GM12878 (cell line): Measurements from ENCODE around the gene ZNF532. TPM values are rescaled to one million over a fixed set of nuclear protein-coding genes. Genes with fewer than 3 reads are reported as not detected.

Experiments used
- ATAC-seq: fragments of 200-7000 bp; cut with Tn5 transposase; 3 replicates; pipeline ENCODE4 v1.9.1; 2020; ENCODE audit warnings: mild to moderate bottlenecking, moderate library complexity
- BruUV-seq: library from RNA; stranded (reverse); fragments of 400-500 nt; replicated peaks from 2 replicates; lab custom pipeline; 2021; lab: Mats Ljungman, UMichigan
- CTCF ChIA-PET: fragments of 300-600 bp; sonication (Branson Sonifier 250); formaldehyde crosslinking; extraction: SDS; loops from one replicate; lab custom pipeline; 2021; ENCODE audit warnings: inconsistent platforms; lab: Yijun Ruan, JAX
- POLR2A ChIA-PET: fragments of 350-600 bp; formaldehyde crosslinking; extraction: SDS; loops from one replicate; lab custom pipeline; 2021; ENCODE audit warnings: inconsistent platforms; lab: Charles Lee
- RAD21 ChIA-PET: fragments of 300-600 bp; sonication (Branson Sonifier 250); formaldehyde crosslinking; loops from one replicate; lab custom pipeline; 2023; ENCODE audit warnings: antibody characterized with exemption; ENCODE audit not compliant: unreplicated experiment; lab: Charles Lee
- SMC1A ChIA-PET: fragments of 300-600 bp; sonication (Branson Sonifier 250); formaldehyde crosslinking; loops from one replicate; lab custom pipeline; 2023; ENCODE audit not compliant: unreplicated experiment, uncharacterized antibody; lab: Charles Lee
- DNase-seq: peaks from one replicate; pipeline ENCODE4 v3.0.0-alpha.2; 2011; ENCODE audit warnings: low read depth, low spot score
- FAIRE-seq: peaks from 3 replicates; lab custom pipeline; 2011; peaks lifted over from hg19 to GRCh38; lab: Jason Lieb, UNC
- H2AFZ ChIP-seq: 2 replicates; pipeline ENCODE4 v1.6.0; 2011; ENCODE audit warnings: low read depth, low read length, control low read depth; ENCODE audit not compliant: control insufficient read depth
- H3K27ac ChIP-seq: 2 replicates; pipeline ENCODE4 v1.5.1; 2011; ENCODE audit warnings: control low read depth; ENCODE audit not compliant: control insufficient read depth, insufficient read depth
- H3K27me3 ChIP-seq, 2 experiments: replicated peaks in 1 of 2; 2 replicates each; pipeline versions ENCODE4 v1.6.0 to v1.6.1; 2011; ENCODE audit warnings: low read length in 1 of 2; ENCODE audit not compliant: control insufficient read depth in 2 of 2, insufficient read depth in 2 of 2
- H3K36me3 ChIP-seq, 2 experiments: 2 replicates each; pipeline ENCODE4 v1.5.1; 2011; ENCODE audit warnings: low read length in 1 of 2; ENCODE audit not compliant: control insufficient read depth in 2 of 2, insufficient read depth in 2 of 2
- H3K4me1 ChIP-seq: 2 replicates; pipeline ENCODE4 v1.6.1; 2011; ENCODE audit warnings: mild to moderate bottlenecking, low read length, moderate library complexity, mixed read lengths; ENCODE audit not compliant: control insufficient read depth, insufficient read depth
- H3K4me2 ChIP-seq: 2 replicates; pipeline ENCODE4 v1.6.0; 2011; ENCODE audit warnings: control low read depth; ENCODE audit not compliant: control insufficient read depth, insufficient read depth
- H3K4me3 ChIP-seq: fragments of 200-600 bp; sonication (generic); 2 replicates; pipeline ENCODE4 v1.5.1; 2016
- H3K79me2 ChIP-seq: 2 replicates; pipeline ENCODE4 v1.6.0; 2011; ENCODE audit warnings: low read length; ENCODE audit not compliant: control insufficient read depth, insufficient read depth
- H3K9ac ChIP-seq: 2 replicates; pipeline ENCODE4 v1.8.0; 2011; ENCODE audit warnings: low read length, control low read depth, mixed read lengths; ENCODE audit not compliant: control insufficient read depth, insufficient read depth
- H3K9me3 ChIP-seq: replicated peaks from 3 replicates; pipeline ENCODE4 v1.5.1; 2011; ENCODE audit warnings: mild to moderate bottlenecking, low read length; ENCODE audit not compliant: control insufficient read depth, insufficient read depth
- H4K20me1 ChIP-seq: 2 replicates; pipeline ENCODE4 v1.6.0; 2011; ENCODE audit not compliant: control insufficient read depth, insufficient read depth
- BACH1 ChIP-seq: fragments of 450-650 bp; IDR thresholded peaks from 2 replicates; pipeline ENCODE4 v1.6.1; 2017; ENCODE audit warnings: mild to moderate bottlenecking, borderline replicate concordance
- BCLAF1 ChIP-seq: fragments of 450-650 bp; IDR thresholded peaks from 2 replicates; pipeline ENCODE4 v1.6.1; 2017; ENCODE audit warnings: antibody characterized with exemption, mild to moderate bottlenecking, moderate library complexity
- CBX5 ChIP-seq: sonication (generic); IDR thresholded peaks from 2 replicates; pipeline ENCODE4 v1.6.1; 2016; ENCODE audit warnings: low read depth, moderate library complexity, mild to moderate bottlenecking, inconsistent platforms
- CHD1 ChIP-seq: IDR thresholded peaks from 2 replicates; pipeline ENCODE4 v1.6.1; 2012; ENCODE audit warnings: low read depth, low read length, improper control_type of control experiment
- CREB1 ChIP-seq: IDR thresholded peaks from 2 replicates; pipeline ENCODE4 v1.6.1; 2012; ENCODE audit warnings: low read depth, mild to moderate bottlenecking, inconsistent platforms
- E2F4 ChIP-seq: IDR thresholded peaks from 2 replicates; pipeline ENCODE4 v1.6.1; 2012; ENCODE audit warnings: low read depth, low read length, improper control_type of control experiment
- ESRRA ChIP-seq: IDR thresholded peaks from 2 replicates; pipeline ENCODE4 v1.6.1; 2012; ENCODE audit warnings: mild to moderate bottlenecking, low read length, improper control_type of control experiment
- FOXM1 ChIP-seq: IDR thresholded peaks from 2 replicates; pipeline ENCODE4 v1.6.1; 2012; ENCODE audit warnings: low read depth, mild to moderate bottlenecking, inconsistent platforms, low read length, moderate library complexity
- LARP7 ChIP-seq: fragments of 450-650 bp; IDR thresholded peaks from 2 replicates; pipeline ENCODE4 v1.6.1; 2017; ENCODE audit warnings: mild to moderate bottlenecking
- MTA3 ChIP-seq: IDR thresholded peaks from 2 replicates; pipeline ENCODE4 v1.6.1; 2012; ENCODE audit warnings: low read length, inconsistent platforms, borderline replicate concordance
- NFIC ChIP-seq: IDR thresholded peaks from 2 replicates; pipeline ENCODE4 v1.6.1; 2012; ENCODE audit warnings: low read depth, mild to moderate bottlenecking, inconsistent platforms, low read length, moderate library complexity
- NFYA ChIP-seq: IDR thresholded peaks from 2 replicates; pipeline ENCODE4 v1.6.1; 2011; ENCODE audit warnings: low read depth, mild to moderate bottlenecking, low read length, improper control_type of control experiment, borderline replicate concordance
- POLR2A ChIP-seq: IDR thresholded peaks from 2 replicates; pipeline ENCODE4 v1.6.1; 2011; ENCODE audit warnings: low read depth, mild to moderate bottlenecking, low read length
- SIX5 ChIP-seq: IDR thresholded peaks from 2 replicates; pipeline ENCODE4 v1.6.1; 2011; ENCODE audit warnings: mild to moderate bottlenecking, low read depth, low read length, moderate library complexity; ENCODE audit not compliant: severe bottlenecking
- SMAD5 ChIP-seq: IDR thresholded peaks from 2 replicates; pipeline ENCODE4 v1.6.1; 2016; ENCODE audit warnings: antibody characterized with exemption, low read depth
- SUZ12 ChIP-seq: fragments of 200-600 bp; sonication (generic); IDR thresholded peaks from one replicate; pipeline ENCODE4 v1.6.1; 2018; ENCODE audit warnings: antibody characterized with exemption, mild to moderate bottlenecking; ENCODE audit not compliant: unreplicated experiment
- USF2 ChIP-seq: IDR thresholded peaks from 2 replicates; pipeline ENCODE4 v1.6.1; 2011; ENCODE audit warnings: low read depth, low read length, improper control_type of control experiment, borderline replicate concordance
- YY1 ChIP-seq: IDR thresholded peaks from 2 replicates; pipeline ENCODE4 v1.6.1; 2011; ENCODE audit warnings: low read depth, mild to moderate bottlenecking, low read length
- ZNF207 ChIP-seq: fragments of 450-650 bp; IDR thresholded peaks from 2 replicates; pipeline ENCODE4 v1.6.1; 2014; ENCODE audit warnings: antibody characterized with exemption, mild to moderate bottlenecking, borderline replicate concordance
- ZNF622 ChIP-seq: fragments of 450-650 bp; IDR thresholded peaks from 2 replicates; pipeline ENCODE4 v1.6.1; 2017; ENCODE audit warnings: mild to moderate bottlenecking, inconsistent platforms
- WGBS: methylation state at CpG from one replicate; pipeline ENCODE4 v1.1.6; 2016; ENCODE audit warnings: low lambda C conversion rate; ENCODE audit not compliant: insufficient replicate concordance, insufficient coverage; ENCODE audit errors: missing lambda C conversion rate; 5-methylcytosine and 5-hydroxymethylcytosine counted together
- in situ Hi-C: fragments of 300-500 bp; cut with MboI; formaldehyde crosslinking; loops from 9 replicates; pipeline ENCODE4 v1.14.3; 2018; ENCODE audit warnings: mixed read lengths
- intact Hi-C: fragments of 100-400 bp; cut with micrococcal nuclease; formaldehyde crosslinking; loops from one replicate; pipeline ENCODE4 v1.14.2; 2022; ENCODE audit not compliant: unreplicated experiment
- polyA plus RNA-seq, 11 experiments: library from polyadenylated mRNA; depleted of rRNA in 4 of 11; unstranded in 6 of 11; stranded (reverse) in 5 of 11; fragments of >200 nt; fragmentation: Nextera tagmentation in 4 of 11; fragmentation: Illumina TruSeq in 1 of 11; extraction: Ambion mirVana in 4 of 11; extraction: Trizol in 1 of 11; gene quantifications; 1 replicate in 1 of 11; 2 replicates in 10 of 11; pipeline versions ENCODE4 v1.2.1 to v1.2.3, GENCODE V29; 2011 to 2016; ENCODE audit warnings: inconsistent platforms in 2 of 11, missing spikeins in 2 of 11, low read depth in 1 of 11
- total RNA-seq, 4 experiments: library from RNA; depleted of rRNA in 3 of 4; stranded (reverse); fragments of >200 nt in 3 of 4; fragmentation: Illumina TruSeq in 1 of 4; extraction: Trizol in 1 of 4; gene quantifications; 2 replicates each; pipeline versions ENCODE4 v1.2.1 to v1.2.3, GENCODE V29; 2013 to 2021

ZNF532 gene
- total and polyA plus RNA-seq, 10 of the 15 experiments (the other 5 are each of a cell fraction or from before 2014, with no cell fraction given): 0.44 to 3.4 (median 1.4) TPM

- TF ChIP-seq CBX5: no peak
- TF ChIP-seq LARP7: no peak
- TF ChIP-seq CREB1: no peak
- no peak for TF ChIP-seq NFYA
- TF ChIP-seq USF2: no peak
- no peak for TF ChIP-seq ZNF207
- TF ChIP-seq YY1: no peak
- TF ChIP-seq SIX5: no peak
- TF ChIP-seq, all 136 proteins: peak for 0
Observed at GRCh38 chr18:58900015-58900649, 35.5 kb downstream of the ZNF532 start (continued).

- no TSS peak for BruUV-seq
- RAD21 ChIA-PET: no interaction called here
- POLR2A ChIA-PET: no interaction called here
- no peak overlapping the region for H2AFZ ChIP-seq
- peaks cover 8% of the 10 kb centered on the region for H3K4me1 ChIP-seq
- intact Hi-C loops (no loop called here), in situ Hi-C loops (no loop called here)
- SMC1A ChIA-PET: no interaction called here
- CTCF ChIA-PET: no interaction called here
- H4K20me1 ChIP-seq: no peaks in the 10 kb centered on the region
- no peak overlapping the region for H3K4me3 ChIP-seq
- no peak overlapping the region for H3K4me2 ChIP-seq
- no peak overlapping the region for H3K9ac ChIP-seq
- no peak overlapping the region for H3K27ac ChIP-seq
- H3K27me3 ChIP-seq: no peaks in the 10 kb centered on the region
- no peaks in the 10 kb centered on the region; the same call in 1 of the 2 replicates for H3K79me2 ChIP-seq
- H3K36me3 ChIP-seq: no peaks in the 10 kb centered on the region
- no peak for FAIRE-seq
- no peak for DNase-seq
- H3K9me3 ChIP-seq: no peaks in the 10 kb centered on the region
- ATAC-seq: no peak
- WGBS: 53% methylated on average over 11 of the region's 11 CpGs
- TF ChIP-seq SMAD5 (no peak), CHD1 (no peak), FOXM1 (no peak), SUZ12 (no peak), ESRRA (no peak), E2F4 (no peak), POLR2A (no peak), ZNF622 (no peak), BACH1 (no peak), BCLAF1 (no peak), MTA3 (no peak), NFIC (no peak)
Observed at GRCh38 chr18:58901143-58901542, 36.5 kb downstream of the ZNF532 start.
